NCI-H82 (cell line): Measurements from ENCODE around the gene PRKCE.
"Not testable (repeated sequence)": the region's sequence is repeated elsewhere in the genome, so short reads cannot be mapped to it uniquely, and the experiment has no call there.

ENCODE experiments used
- DNase-seq: peaks from one replicate; lab custom pipeline; 2025; lab: John Stamatoyannopoulos, UW

The PRKCE gene

DNA sequence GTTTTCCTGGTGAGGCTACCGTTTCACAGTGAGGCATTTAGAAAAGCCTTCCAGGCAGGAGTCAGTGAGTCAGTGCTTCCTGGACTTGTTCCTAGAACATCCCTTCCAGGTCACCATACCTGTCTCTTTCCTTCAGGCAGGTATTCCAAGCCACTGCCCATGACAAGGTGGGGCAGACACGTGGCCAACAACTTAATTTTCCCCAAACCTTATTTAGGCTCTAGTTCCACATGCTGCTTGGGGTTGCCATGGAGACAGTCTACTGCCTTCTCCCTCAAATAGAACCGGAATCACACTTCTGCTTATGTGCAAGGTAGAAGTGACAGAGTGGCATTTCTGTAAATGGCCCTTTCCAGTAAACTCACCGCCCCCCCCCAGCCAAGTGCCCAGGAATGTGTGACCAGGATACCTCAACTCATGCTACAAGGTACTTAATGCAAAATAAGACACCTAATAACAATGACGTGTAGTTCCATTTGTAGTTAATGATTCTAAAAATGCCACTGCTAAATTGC is 258.3 kb downstream of the PRKCE start:
- no peak for DNase-seq

- DNase-seq = no peak
Measured at GRCh38 chr2:45910473-45911060, 259.1 kb downstream of the PRKCE start.

- DNase-seq = no peak
Measured at GRCh38 chr2:45911538-45911937, 260.1 kb downstream of the PRKCE start.

GRCh38 chr2:45912109-45912508 is 260.6 kb downstream of the PRKCE start:
- no peak for DNase-seq

DNA sequence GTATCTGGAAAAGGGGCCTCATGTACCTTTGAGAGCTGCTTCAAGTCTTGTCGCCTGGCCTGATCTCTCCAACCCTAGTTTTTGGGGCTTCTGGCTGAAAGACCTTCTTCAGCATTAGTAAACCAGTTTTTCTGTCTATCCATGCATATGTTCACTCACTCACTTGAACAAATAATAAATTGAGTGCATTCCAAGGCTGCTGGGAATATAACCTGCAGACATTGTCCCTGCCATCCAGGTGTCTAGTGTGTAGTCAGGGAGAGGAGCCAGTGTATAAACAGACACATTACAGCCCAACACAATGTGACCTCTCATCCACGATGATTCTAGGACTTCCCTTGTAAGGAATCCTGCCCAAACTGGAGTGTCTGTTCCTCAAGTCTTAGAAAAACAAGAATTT is 262.1 kb downstream of the PRKCE start:
- DNase-seq = no peak

- DNase-seq = no peak
Measured at GRCh38 chr2:45915523-45915922, 264.0 kb downstream of the PRKCE start.

- DNase-seq = not testable (repeated sequence)
Measured at GRCh38 chr2:45917561-45918176, 266.2 kb downstream of the PRKCE start.

- no peak for DNase-seq
Measured at GRCh38 chr2:45918463-45919159, 267.1 kb downstream of the PRKCE start.

GRCh38 chr2:45919160-45919650 is 267.7 kb downstream of the PRKCE start:
- no peak for DNase-seq

DNA sequence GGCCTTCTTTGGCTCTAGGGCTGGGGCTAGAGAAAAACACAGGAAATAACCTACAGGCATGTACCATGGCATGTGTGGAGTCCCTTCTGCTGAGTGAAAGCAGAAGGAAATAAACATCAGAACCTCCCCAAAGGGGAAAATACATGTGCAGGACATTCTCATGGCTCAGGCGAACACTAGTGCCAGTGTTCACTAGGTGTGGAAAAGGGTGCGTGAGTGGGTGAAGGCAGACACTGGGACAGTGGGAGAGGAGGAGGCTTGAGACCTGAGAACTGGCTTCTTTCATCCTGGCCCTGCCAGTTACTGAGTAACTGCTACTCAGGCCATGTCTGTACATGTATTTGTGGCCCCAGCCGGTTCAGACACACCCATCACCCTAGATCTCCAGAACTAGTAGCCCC is 268.2 kb downstream of the PRKCE start:
- DNase-seq = no peak

- no peak for DNase-seq
Measured at GRCh38 chr2:45921921-45922320, 270.4 kb downstream of the PRKCE start.

DNA sequence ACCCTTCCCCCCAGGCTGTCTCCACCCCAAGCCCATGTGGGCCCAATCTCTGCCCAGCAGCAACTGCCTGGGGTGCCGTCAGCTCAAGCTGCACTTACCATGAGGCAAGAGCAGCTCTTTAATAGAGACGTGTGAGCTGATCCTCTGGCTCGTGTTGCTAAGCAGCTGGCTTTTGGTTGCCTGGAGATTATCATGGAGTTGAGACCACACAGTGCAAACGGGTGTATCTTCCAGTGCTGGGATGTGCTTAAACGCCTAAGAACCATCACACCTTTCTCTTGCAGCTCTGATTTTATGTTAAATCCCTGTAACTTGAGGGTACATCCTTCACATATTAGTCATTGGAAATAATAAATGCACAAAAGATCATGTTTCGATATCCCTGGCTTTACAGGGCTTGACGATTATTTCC is 271.1 kb downstream of the PRKCE start:
- DNase-seq = peak; percentile 95

- DNase-seq = no peak
Measured at GRCh38 chr2:45923701-45924100, 272.2 kb downstream of the PRKCE start.

GRCh38 chr2:45925026-45925425 is 273.6 kb downstream of the PRKCE start:
- DNase-seq = no peak

DNA sequence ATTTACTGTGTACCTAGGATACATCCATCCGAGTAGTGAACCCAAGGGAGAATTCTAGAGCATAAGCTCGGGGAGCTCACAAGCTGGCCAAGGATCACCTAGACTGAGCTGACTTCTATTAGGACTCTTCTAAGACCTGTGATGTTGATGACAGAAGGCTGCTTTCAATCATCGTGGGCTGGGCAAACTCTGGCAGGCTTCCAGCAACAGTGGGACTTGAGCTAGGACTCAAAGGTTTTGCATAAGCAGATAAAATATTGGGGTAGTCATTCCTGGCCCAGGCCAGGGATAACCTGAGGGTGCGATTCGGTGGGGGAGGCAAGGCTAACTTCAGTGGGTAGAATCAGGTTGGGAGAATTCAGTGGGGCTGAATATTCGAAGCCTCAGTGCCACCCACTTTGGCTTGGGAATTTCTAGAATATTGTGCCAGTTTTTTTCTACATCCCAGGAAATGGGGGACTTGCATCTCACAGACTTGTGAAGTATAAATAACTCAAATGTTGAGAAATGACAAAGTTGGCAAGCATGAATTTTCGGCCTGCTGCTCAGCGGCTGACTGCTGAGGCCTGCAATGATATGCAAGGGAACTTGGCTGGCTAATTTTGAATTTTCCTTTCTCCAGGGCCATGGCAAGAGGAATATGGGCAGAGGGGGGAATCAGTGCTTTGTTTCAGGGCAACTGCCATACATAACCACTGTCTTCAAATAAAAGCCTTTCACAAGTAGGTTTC is 274.3 kb downstream of the PRKCE start:
- DNase-seq = peak; percentile 74

DNA sequence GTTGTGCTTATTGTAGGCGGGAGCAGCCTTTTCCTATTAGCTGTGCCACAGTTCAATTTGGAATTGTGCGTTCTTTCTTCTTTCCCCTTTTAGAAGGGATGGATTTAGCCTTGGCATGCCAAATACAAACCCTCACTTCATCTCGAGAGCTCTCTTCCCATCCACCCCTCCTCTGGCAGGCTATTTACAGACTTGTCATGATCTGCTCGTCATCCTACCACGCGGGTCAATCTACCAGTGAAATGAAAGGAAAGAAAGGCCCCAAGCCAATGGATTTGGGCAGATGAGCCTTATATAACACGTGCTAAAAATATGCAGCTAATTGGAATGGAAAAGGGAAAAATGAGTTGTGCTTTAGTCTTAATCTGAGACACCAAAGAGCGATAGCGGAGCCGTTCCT is 277.5 kb downstream of the PRKCE start:
- DNase-seq = no peak

DNA sequence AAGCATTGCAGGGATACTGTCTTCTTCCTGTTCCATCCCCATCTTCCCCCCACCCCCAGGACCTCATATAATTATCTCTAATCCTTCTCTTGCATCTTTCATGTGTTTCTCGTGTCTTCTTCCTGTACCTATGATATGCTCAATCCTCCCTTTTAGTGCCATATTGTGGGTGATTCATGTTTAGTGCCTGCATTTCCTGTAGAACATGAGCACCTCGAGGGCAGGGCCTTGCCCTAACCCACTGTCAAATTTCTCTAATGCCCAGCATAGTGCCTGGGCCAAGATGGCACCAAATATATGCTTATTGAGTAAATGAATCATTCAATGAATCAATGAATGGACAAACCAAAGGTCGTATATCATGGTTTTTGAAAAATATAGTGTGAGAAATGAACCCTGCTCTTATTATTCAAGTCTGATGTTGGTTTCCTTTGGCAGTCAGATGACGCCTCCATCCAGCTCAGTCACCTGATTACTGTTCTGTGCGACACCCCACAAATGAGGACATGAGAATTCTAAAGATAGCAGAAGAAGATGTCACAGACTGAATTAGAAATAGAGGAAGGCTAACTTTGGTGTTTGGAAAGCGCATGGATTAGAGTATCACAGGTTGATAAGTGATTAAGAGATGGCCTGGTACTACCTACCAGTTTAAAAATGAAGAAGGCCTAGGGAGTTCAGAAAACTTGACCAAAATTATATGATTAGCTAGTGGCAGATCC is 278.4 kb downstream of the PRKCE start:
- DNase-seq = no peak

DNA sequence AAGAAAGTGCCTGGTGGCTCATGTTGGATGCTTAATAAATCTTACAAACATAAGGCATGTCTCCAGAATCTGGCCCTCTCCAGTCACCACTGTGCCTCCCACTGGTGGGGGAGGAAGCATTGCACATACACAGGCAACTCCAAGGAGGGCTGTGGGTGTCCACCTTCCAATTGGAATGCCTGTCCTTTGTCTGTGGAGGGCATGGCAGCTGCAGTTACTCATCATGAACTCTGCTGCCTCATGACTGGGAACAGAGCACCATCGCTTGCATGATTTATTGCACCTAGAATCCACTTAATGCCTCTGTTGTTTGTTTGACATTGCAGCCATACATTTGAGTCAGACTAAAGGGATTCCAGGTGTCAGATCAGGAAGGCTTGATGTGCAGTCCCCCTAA is 278.9 kb downstream of the PRKCE start:
- DNase-seq = peak; percentile 78

DNA sequence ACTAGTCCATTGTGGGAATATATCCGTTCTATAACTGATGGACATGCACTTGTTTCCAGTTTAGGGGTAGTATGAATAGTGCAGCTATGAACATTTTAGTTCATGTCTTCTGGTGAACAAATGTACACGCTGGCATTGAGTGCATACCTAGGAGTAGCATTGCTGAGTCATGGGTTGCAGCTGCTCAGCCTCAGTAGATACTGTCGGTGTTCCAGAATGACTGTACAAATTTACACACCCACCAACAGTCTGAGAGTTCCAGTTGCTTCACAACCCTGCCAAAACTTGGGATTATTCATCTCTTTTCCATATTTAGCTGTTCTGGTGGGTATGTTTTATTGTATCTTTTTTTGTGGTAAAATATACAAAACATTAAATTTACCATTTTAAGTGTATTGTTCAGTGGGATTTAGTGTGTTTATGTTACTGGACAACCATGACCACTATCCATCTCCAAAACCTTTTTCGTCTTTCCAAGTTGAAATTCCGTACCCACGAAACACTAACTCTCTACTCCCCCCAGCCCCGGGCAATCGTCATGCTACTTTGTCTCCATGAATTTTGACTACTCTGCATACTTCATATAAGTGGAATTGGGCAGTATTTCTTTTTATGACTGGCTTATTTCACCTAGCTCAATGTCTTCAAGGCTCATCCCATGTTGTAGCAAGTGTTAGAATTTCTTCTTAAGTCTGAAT is 281.0 kb downstream of the PRKCE start:
- no peak for DNase-seq

- peak; percentile 89 for DNase-seq
Measured at GRCh38 chr2:45935791-45936622, 284.5 kb downstream of the PRKCE start.
